Glomerular visceral epithelial cell (primary cell): Measurements from ENCODE around the gene RAB25.
"Not testable (repeated sequence)": the region's sequence is repeated elsewhere in the genome, so short reads cannot be mapped to it uniquely, and the experiment has no call there.

Experiments used
- DNase-seq: peaks from one replicate; pipeline ENCODE4 v3.0.0-alpha.2; 2016; ENCODE audit errors: extremely low spot score

The RAB25 gene

GRCh38 chr1:156060937-156061636 is at the start of gene RAB25:
TSS of gene RAB25 (plus strand) at chr1:156061160. CDS start at chr1:156061401, 241 bp downstream.
- DNase-seq, result no peak

GRCh38 chr1:156012051-156012817 is 48.7 kb upstream of the RAB25 start:
- no peak for DNase-seq

GRCh38 chr1:156014829-156015228 is 46.1 kb upstream of the RAB25 start:
- no peak for DNase-seq

- no peak for DNase-seq
Measured at GRCh38 chr1:156019946-156020292, 41.0 kb upstream of the RAB25 start.

- DNase-seq, result peak; percentile 87
Measured at GRCh38 chr1:156020293-156021092, 40.5 kb upstream of the RAB25 start, which contains the start of gene SSR2. TSS of gene SSR2 (minus strand) at chr1:156020951. CDS start at chr1:156020167, 784 bp downstream.

GRCh38 chr1:156021093-156021428 is 39.9 kb upstream of the RAB25 start:
- DNase-seq, result no peak

- no peak for DNase-seq
Measured at GRCh38 chr1:156021954-156022353, 39.0 kb upstream of the RAB25 start.

- DNase-seq, result no peak
Measured at GRCh38 chr1:156024801-156025200, 36.2 kb upstream of the RAB25 start.

- DNase-seq, result peak; percentile 45
Measured at GRCh38 chr1:156025876-156026275, 35.1 kb upstream of the RAB25 start.

- DNase-seq, result no peak
Measured at GRCh38 chr1:156026588-156026987, 34.4 kb upstream of the RAB25 start.

- DNase-seq, result no peak
Measured at GRCh38 chr1:156033011-156033410, 27.9 kb upstream of the RAB25 start.

GRCh38 chr1:156034991-156035390 is 26.0 kb upstream of the RAB25 start:
- DNase-seq, result not testable (repeated sequence)

GRCh38 chr1:156042828-156043227 is 18.1 kb upstream of the RAB25 start:
- no peak for DNase-seq

- DNase-seq, result no peak
Measured at GRCh38 chr1:156045076-156045475, 15.9 kb upstream of the RAB25 start.

- DNase-seq, result no peak
Measured at GRCh38 chr1:156048663-156049258, 12.2 kb upstream of the RAB25 start.

GRCh38 chr1:156050376-156050775 is 10.6 kb upstream of the RAB25 start:
- DNase-seq, result no peak

GRCh38 chr1:156051011-156051725 is 9.8 kb upstream of the RAB25 start:
- no peak for DNase-seq

- DNase-seq, result peak; percentile 60
Measured at GRCh38 chr1:156052862-156053767, 7.8 kb upstream of the RAB25 start.

- DNase-seq, result peak; percentile 91
Measured at GRCh38 chr1:156053768-156054499, 7.0 kb upstream of the RAB25 start, which contains the start of gene UBQLN4. TSS of gene UBQLN4 (minus strand) at chr1:156053798. CDS start at chr1:156053701, 97 bp downstream.
